Activated T-cell treated with anti-CD3 and anti-CD28 coated beads for 48 hours (primary cell): ENCODE measurements around the gene DCN.
"Not testable (repeated sequence)": the region's sequence is repeated elsewhere in the genome, so short reads cannot be mapped to it uniquely, and the experiment has no call there.

Experiments
- DNase-seq: peaks from one replicate; pipeline ENCODE4 v3.0.0-alpha.2; 2020; ENCODE audit warnings: low read depth

The DCN gene, protein sequence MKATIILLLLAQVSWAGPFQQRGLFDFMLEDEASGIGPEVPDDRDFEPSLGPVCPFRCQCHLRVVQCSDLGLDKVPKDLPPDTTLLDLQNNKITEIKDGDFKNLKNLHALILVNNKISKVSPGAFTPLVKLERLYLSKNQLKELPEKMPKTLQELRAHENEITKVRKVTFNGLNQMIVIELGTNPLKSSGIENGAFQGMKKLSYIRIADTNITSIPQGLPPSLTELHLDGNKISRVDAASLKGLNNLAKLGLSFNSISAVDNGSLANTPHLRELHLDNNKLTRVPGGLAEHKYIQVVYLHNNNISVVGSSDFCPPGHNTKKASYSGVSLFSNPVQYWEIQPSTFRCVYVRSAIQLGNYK

DNA sequence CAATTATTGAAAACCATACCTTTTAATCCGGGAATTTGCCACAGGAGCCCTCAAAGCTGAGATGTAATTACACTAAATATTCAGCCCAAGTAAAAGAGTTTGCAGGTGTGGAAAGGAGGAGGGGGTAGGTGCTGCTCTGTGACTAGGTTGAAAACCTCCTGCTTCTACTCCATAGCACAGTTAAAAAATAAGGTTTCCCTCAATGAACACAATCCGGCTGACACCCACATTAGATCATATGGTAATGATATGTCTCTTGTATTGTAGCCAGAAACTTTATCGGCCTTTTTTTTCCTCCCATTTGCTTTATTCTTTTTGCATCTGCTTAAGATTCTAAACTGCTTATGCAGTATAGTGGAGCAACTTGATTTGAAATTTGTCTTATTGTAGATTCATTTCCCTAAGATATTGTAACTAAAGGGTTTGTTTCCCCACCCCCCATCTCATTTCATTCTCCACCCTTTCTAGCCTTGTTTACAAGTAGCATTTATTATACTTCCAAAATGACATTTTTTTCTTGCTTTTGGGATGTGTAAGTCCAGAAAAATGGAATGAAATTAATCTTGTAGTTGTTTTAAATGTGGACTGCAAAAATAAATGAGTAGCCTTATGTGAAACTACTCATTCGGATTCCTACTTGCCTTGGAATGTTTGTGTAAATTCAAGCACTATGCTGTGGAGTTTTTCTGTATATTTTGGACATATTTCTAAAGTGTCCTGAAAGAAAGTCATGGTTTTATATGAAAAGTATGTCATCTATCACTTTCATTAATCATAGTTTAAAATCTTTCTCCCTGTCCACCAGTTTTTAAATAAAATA lies at the start of gene DCN:
Gene DCN, minus strand, starts transcription at position 182 of the 820 bp plus-strand sequence. CDS start 4,265 bp downstream, outside the sequence.
- DNase-seq: no peak

DNA sequence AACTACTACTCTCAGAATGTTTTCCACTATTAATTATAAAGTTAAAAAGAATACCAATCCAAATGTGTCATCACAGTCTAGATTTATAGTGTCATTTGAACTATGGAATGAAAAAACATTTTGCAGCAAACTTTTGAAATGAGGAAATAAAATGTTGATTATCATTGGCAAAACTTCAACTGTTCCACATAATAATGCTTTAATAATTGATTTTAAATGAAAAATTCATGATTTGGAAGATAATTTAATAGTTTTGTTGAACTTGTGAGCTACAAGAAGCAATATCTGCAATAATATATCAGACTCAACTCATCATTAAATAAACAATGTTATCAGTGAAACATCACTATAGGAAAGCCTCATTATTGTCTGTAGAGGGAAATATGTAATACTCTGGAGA lies 48.2 kb upstream of the DCN start:
- no peak for DNase-seq

DNA sequence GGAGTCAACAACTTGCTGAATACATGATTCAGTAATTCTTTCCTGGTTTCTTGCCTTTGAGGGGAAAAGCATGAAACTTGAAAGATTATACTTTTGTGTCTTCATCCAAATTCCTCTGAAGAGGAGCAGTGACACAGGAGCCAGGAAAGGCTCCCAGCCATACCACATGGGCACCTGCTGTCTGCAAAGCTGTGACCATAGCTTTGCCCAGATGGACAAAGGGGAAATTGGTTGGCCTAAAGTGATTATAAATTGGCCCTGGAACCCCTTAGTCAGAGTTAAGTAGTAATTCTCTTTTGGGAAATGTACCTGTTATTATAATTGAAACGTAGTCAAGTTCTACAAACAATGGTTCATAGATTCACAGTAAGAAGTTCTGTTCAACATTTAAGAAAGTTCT lies 44.3 kb upstream of the DCN start:
- no peak for DNase-seq

DNA sequence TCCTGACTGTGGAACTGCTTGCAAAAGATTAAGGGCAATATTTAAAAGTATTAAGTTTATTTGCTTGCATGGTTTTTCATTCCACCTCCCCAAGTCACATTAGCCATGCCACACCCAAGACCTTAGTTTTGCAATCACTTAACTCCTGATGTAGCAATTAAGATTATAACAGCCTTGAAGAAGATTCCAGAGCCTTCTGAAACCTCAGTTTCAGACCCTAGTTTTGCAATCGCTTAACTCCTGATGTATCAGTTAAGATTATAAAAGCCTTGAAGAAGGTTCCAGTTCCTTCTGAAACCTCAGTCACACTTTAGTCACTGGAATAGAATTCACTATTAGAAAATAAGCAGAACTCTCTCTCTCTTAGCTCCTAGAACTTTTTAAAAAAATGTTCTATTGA lies 42.7 kb upstream of the DCN start:
- no peak for DNase-seq

DNA sequence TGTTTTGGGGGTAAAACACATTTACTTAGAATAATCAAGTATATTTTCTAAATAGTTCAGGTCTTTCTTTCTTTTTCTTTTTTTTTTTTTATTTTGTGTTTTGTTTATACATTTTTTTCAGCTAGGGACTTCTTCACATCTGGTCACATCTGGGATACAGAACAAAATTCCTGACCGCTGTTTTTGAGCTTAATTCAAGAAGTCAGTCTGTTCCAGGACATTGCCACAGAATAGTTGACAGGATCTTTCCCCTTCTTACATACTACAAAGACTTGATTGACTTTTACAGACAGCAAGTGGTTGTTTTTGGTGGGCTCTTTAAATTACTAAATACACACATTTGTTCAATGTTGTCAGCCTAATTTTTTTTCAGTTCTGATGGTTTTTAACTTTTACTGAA lies 41.8 kb upstream of the DCN start:
- DNase-seq: no peak

DNA sequence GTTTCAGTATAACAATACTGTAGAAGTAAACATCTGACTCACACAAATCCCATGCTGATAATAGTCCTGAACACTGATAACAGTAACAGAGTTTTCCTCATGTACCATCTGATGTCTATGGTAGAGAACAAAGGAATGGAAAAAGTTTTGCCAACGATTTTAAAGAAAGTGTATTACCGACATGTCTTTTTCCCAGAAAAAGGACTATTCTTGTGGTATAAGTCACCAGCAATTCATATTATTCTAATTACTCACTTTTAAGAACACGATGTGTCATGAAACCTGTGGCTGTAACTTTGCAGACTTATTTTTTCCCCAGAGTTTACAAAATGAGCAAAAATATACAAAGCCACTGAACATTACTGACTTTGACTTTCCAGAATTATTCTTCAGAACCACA lies 40.1 kb upstream of the DCN start:
- no peak for DNase-seq

DNA sequence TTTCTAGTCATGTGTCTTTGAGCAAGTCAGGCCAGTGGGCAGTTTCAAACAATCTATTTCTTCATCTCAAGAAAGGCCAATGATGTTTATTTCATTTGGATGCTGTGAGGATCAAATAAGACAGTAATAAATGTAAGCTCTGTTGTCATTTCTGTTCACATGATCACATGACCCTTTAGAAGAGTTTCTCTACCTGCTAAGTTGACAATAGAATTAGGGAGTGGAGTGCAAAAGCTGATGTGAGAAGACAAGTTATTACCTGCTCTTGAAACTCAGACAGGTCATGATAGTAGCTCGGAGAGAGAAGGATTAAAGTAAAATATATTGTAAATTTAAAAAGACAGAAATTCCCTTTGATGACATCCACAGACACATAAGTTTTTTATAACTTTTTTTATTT lies 37.3 kb upstream of the DCN start:
- DNase-seq: no peak

DNA sequence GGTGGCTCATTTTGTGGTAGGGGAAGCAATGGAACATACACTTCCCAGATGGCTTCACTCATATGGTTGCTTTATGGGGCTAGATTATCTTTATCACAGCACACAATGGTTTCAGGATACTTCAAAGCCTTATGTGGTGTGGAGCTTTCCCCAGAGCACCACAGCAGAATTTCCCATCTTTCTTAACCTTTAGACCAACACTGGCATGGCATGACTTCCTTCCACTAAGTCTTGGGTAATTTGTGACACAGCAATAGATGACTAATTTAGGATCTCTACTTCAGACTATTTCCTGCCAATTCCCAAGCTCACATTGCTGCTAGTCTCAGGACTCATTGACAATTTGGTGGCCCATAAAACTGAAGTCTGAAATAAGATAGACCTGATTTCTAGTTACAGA lies 36.9 kb upstream of the DCN start:
- DNase-seq: no peak

DNA sequence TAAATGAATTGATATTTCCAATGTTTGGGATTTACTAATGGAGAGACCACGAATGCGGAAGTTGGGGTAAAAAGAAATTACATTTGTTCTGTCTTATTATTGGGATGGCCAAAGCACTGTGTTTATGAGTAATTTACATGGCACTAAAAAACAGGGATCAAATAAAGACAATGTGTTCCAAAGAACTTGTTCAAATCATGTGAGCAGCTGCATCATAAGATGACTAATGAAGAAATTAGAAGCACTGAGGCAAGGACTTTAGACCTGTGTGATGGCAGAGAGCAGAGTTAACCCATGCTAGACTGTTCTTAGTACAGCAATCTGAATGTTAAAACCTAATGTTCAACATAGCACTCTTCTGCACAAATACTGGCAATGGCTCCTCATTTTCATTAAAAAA lies 34.3 kb upstream of the DCN start:
- DNase-seq: no peak

DNA sequence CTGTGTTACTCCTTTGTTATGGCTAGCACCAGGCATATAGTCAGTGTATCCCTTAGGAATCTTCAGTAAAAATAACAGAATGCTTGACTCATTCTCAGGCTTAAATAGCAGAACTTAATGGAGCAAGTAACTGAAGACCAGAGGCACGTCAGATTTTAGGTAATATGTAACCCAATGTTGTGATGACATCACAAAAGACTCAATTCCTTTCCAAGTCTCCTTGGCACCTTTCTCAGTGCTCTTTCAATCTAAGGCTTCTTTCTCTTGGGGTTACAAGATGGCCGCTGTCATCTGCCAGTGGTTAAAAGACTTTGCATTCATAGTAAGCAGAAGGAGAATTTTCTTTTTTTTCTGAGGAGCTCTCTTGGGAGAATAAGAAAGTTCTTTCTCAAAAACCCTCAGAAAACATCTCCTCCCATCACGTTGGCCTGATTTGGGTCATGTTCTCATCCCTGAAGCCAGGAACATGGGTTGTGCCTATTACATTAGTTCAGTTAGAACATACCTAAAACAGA lies 33.4 kb upstream of the DCN start:
- DNase-seq: no peak

DNA sequence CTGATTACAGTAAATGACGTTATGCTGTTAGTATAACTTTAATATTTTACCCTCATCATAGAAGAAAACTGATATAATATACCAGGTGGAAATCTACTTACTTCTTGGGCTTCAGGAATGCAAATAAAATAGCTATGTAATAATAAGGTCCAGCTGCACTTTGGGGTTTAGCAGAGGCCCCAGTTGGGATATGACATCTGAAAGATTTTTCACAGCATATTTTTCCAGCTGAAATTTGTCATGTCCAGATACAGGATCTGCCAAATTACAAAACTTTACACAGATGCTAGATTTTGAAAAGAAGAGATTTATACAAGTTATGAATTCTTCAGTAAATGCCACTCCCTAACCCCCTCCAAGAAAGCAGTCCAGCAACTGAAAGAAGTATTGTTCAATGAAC lies 29.2 kb upstream of the DCN start:
- no peak for DNase-seq

DNA sequence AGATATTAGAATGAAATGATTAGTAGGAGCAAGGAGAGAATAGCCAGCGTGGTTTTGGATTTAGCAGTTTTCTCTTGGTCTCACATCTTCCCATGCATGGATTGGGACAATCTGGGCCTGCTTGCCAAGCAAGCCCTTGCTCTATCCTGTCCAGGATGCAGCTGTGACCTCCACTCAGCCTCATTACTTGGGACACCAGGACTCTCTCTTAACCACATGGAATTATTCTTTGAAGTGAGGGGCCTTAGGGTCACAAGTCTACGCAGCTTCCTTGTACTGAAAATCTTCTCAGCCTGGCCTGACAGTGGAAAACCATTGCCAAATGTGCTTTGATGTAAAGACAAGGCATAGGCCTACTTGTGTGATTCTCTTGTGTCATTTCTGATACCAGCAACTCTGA lies 28.0 kb upstream of the DCN start:
- no peak for DNase-seq

DNA sequence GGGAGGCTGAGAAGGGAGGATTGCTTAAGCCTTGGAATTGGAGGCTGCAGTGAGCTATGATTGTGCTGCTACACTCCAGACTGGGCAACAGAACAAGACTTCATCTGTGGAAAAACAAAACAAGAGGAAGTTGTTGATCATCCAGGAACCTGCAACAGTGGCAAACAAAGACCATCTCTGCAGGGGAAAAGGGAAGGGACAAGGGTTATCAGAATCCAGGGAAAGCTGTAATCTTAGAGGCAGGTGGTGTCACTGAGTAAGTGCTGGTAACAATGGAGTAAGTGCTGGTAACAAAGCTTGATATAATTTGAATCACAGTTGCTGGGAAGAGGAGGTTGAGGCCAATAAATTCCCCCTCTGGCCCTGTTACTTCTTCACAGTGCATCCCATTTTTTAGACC lies 27.5 kb upstream of the DCN start:
- no peak for DNase-seq

DNA sequence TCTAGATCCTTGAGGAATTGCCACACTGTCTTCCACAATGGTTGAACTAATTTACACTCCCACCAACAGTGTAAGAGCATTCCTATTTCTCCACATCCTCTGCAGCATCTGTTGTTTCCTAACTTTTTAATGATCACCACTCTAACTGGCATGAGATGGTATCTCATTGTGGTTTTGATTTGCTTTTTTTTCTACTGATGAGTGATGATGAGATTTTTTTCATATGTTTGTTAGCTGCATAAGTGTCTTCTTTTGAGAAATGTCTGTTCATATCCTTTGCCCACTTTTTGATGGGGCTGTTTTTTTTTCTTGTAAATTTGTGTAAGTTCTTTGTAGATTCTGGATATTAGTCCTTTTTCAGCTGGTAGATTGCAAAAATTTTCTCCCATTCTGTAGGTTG lies 24.7 kb upstream of the DCN start:
- not testable (repeated sequence) for DNase-seq

DNA sequence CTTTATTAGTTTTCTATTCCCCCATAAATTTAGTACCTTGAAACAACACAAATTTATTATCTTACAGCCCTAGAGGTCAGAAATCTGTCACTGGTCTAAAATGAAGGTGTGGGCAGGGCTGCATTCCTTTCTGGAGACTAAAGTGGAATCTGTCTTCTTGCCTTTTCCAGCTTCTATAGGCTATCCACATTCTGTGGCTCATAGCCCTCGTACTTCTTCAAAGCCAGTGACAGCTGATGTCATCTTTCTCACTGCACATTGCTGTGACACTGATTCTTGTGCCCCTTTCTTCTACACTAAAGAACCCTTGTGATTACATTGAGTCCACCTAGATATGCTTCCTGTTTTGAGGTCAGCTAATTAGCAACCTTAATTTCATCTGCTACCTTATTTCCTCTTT lies 23.2 kb upstream of the DCN start:
- no peak for DNase-seq

DNA sequence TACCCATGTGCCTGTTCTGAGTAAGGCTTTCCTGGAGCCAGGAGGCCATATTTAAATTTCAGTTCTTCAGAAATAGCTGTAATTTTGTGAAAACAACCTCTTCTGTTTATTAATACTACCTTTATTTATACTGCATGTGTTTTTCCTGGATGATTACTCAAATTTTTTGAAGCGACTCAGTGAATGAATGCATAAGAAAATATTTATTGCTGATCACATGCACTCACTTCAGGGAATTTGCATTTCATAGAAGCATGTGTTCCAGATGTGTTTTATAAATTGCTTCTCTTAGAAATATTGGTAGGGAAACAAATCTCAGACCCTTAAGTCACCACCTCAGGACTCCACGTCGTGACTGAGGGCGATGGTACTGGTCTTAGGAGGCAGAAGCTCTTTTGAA lies 21.8 kb upstream of the DCN start:
- DNase-seq: no peak

DNA sequence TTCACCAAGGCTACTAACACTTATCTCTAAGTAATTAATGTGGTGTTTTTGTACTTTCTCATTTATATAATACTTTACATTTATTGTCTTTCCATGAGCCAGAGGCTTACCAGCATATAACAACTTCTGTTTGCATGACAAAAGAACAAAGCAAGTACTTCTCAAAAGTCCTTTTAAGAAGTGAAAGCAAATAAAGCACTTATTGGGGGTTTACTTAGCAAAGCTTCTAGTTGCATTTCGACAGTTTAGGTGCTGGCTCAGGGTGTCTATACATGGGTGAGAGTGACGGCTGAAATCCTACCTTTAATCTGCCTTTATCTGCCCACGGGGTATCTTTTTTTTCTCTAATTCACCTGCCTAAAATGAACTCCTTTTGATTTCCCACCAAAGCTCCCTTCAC lies 21.0 kb upstream of the DCN start:
- DNase-seq: no peak

DNA sequence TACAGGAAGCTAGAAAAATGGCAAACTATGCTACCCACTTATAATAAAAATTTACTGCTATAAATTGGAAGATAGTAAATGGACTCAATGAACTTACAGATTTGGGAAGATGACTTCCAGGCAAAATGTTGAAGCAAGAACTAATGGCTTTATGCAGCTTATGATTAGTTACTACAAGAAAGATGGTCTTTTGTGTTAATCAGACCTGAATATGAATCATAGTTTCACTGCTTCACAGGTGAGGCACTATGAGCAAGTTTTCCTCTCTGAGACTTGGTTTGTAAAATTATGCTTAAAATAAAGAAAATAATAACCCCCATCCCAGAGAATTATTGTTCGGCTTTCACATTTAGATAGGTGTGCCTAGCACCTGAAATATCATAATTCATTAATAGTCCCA lies 19.8 kb upstream of the DCN start:
- no peak for DNase-seq

DNA sequence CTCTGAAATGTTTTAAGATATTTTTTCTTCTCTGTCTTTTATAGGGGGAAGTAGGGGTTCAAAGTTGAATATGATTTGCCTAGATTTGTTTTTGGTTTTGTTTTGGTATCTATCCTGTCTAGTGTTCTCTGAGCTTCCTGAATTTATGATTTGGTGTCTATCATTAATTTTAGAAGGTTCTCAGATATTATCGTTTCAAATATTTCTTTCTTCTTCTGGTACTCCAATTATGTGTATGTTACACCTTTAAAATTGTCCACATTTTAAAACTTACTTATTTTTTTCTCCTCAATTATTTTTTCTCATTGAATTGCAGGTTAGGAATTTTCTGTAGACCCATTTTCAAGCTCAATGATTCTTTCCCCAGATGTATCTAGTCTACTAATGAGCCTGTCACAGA lies 13.8 kb upstream of the DCN start:
- DNase-seq: no peak

DNA sequence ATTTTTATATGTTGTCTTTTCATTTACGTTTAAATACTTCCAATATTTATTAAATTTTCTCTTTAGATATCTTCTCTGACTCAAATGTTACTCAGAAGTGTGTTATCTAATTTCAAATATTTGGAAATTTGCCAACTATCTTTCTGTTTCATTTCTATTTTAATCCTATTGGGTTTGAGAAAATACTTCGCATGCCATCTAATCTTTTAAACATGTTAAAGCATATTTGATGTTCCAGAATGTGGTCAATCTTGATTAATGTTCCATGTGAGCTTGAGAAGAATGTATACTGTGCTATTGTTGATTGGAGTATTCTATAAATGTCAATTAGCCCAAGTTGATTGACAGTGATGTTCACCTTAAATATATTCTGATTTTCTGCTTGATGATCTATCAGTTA lies 11.9 kb upstream of the DCN start:
- DNase-seq: no peak

DNA sequence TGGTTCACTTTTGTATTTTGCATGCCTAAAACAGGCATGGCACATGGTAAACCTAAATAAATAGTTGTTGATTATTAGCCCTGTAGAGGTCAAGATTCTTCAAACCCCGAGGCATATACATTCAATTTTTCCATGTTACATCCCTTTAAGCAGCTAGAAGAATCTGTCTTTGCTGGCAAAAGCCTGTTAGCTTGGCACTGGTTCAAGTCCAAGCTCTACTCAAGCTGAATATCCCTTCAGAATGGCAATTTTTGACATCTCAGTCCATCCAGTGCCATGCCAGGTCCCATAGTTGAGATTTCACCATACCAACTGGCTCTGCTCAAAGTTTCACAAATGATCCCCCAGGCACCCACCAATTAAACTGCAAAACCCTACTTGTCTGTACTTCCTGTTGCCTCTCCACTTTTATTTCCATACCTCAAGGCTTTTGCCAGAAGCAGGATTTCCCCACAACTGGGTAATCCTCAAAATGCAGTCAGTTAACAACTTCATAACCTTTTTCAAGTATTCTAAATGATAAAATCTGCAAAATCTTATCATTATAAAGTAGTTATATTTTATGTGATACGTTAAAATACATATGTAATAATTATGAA lies 9.0 kb upstream of the DCN start:
- DNase-seq: no peak

DNA sequence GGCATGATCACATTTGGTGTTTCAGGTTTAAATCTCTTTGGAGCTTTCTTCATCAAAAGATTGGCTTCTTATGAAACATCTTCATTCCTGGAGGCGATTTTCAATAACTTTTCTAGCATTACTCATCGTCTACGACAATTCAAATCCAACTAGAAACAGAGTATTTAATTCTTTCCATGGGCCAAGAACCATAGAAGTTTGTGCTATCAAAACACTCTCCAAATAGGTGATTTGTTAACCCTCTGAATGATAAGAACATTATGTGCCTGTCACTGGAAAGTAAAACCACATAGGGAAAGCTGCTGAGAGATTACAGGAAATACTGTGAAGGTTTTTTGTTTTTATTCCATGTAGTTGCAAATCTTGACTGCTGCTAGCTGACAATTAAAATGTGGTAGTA lies 6.9 kb upstream of the DCN start:
- DNase-seq: no peak

DNA sequence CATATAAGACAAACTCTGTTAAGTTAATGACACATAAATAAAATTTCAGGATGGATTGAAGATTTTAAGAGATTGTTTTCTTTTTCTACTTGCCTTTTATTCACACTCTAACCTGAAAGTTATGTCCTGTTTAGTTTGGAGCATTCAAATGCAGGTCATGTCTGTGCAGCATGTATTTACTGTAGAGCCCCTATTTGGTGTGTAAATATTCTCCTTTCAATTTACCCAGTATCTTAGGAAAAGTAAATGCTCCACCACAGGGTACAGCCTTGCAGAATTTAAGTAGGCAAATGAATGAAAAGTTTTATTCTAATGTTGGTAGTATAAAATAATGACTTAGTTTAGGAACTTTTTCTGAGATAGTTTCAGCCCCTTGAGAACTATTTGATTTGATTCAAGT lies 6.2 kb upstream of the DCN start:
- DNase-seq: no peak
